Smooth muscle cell (in vitro differentiated cells): ENCODE results near the gene TNFRSF11A. TPM values are rescaled to one million over a fixed set of nuclear protein-coding genes. Genes with fewer than 3 reads are reported as not detected.

Experiments used
- DNase-seq: peaks from one replicate; lab custom pipeline; 2025; ENCODE audit not compliant: unreplicated experiment; lab: John Stamatoyannopoulos, UW
- H2AFZ ChIP-seq: fragments of 200-600 bp; sonication (generic); 2 replicates; pipeline ENCODE4 v1.6.0; 2016; ENCODE audit warnings: antibody characterized with exemption, low read depth, mild to moderate bottlenecking
- H3F3A ChIP-seq: fragments of 200-600 bp; sonication (generic); 2 replicates; pipeline ENCODE4 v1.6.0; 2017; ENCODE audit warnings: antibody characterized with exemption, low read depth
- H3K27ac ChIP-seq: fragments of 200-600 bp; sonication (generic); 2 replicates; pipeline ENCODE4 v1.5.1; 2016; ENCODE audit warnings: low read depth, mild to moderate bottlenecking
- H3K27me3 ChIP-seq: fragments of 200-600 bp; sonication (generic); 2 replicates; pipeline ENCODE4 v1.6.1; 2016; ENCODE audit warnings: low read depth, mild to moderate bottlenecking
- H3K36me3 ChIP-seq: fragments of 200-600 bp; sonication (generic); 2 replicates; pipeline ENCODE4 v1.5.1; 2016; ENCODE audit warnings: low read depth
- H3K4me1 ChIP-seq: fragments of 200-600 bp; sonication (generic); 2 replicates; pipeline ENCODE4 v1.5.1; 2016; ENCODE audit warnings: low read depth
- H3K4me2 ChIP-seq: fragments of 200-600 bp; sonication (generic); 2 replicates; pipeline ENCODE4 v1.6.0; 2016; ENCODE audit warnings: mild to moderate bottlenecking
- H3K4me3 ChIP-seq: fragments of 200-600 bp; sonication (generic); 2 replicates; pipeline ENCODE4 v1.5.1; 2016; ENCODE audit warnings: mild to moderate bottlenecking
- H3K79me2 ChIP-seq: fragments of 200-600 bp; sonication (generic); 2 replicates; pipeline ENCODE4 v1.6.0; 2016; ENCODE audit warnings: low read depth, mild to moderate bottlenecking
- H3K9ac ChIP-seq: fragments of 200-600 bp; sonication (generic); 2 replicates; pipeline ENCODE4 v1.6.0; 2016; ENCODE audit warnings: low read depth
- H3K9me3 ChIP-seq: fragments of 200-600 bp; sonication (generic); replicated peaks from 2 replicates; pipeline ENCODE4 v1.5.1; 2016; ENCODE audit warnings: low read depth
- H4K20me1 ChIP-seq: fragments of 200-600 bp; sonication (generic); 2 replicates; pipeline ENCODE4 v1.6.0; 2016; ENCODE audit warnings: low read depth
- WGBS: methylation state at CpG from one replicate; pipeline ENCODE4 v1.1.7; 2016; ENCODE audit warnings: low lambda C conversion rate; 5-methylcytosine and 5-hydroxymethylcytosine counted together
- polyA plus RNA-seq: library from polyadenylated mRNA; unstranded; fragments of >200 nt; fragmentation: Nextera tagmentation; extraction: Ambion mirVana; gene quantifications from 2 replicates; pipeline ENCODE4 v1.2.1, GENCODE V29; 2016
- total RNA-seq: library from RNA; depleted of rRNA; stranded (reverse); fragments of >200 nt; gene quantifications from 2 replicates; pipeline ENCODE4 v1.2.3, GENCODE V29; 2014
- TF ChIP-seq, protein P1 (sequence below): fragments of 200-600 bp; sonication (generic); IDR thresholded peaks from 2 replicates; pipeline ENCODE4 v1.5.1; 2017; ENCODE audit warnings: borderline replicate concordance, mild to moderate bottlenecking, antibody characterized with exemption; ENCODE audit not compliant: insufficient read depth, poor library complexity, severe bottlenecking

Gene TNFRSF11A
- total and polyA plus RNA-seq, 2 experiments from 2014 or later, result under 0.01 TPM; not detected in 1

DNA sequence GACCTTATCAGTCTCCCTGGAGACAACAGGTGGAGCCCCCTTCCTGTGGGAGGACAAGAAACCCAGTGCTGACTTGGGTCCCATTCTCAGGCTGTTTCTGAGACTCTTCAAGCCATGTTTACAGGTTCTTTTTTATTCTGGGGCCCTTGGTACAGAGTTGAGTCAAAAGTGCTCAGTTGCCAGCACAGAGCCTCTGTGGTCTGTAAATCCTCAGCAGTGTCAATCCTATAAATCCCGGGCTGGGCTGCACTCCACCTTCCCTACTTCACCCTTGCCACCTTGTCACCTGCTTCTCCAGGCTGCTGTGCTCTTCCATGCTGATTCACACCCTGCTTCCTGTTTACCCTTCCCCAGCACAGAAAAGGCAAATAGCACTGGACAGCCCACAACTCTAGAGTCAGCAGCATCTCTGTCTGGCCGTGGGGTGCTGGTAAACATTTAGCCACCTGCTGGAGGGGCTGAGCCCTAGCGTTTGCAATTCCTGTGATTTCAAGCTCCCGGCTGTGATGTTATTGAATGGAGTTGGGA, 74.7 kb downstream of the TNFRSF11A start:
- 53% methylated on average over 4 of the region's 4 CpGs for WGBS
- Histone ChIP-seq H2AFZ (no peak overlapping the region), H3K27ac (no peak overlapping the region), H3F3A (no peaks in the 10 kb centered on the region), H3K9me3 (no peaks in the 10 kb centered on the region), H3K4me3 (no peak overlapping the region), H3K27me3 (peaks cover 58% of the 10 kb centered on the region), H3K4me1 (no peaks in the 10 kb centered on the region), H3K9ac (no peak overlapping the region), H3K36me3 (no peaks in the 10 kb centered on the region), H3K79me2 (no peaks in the 10 kb centered on the region), H4K20me1 (no peaks in the 10 kb centered on the region), H3K4me2 (no peak overlapping the region)
- no peak for DNase-seq
- TF ChIP-seq, protein P1, sequence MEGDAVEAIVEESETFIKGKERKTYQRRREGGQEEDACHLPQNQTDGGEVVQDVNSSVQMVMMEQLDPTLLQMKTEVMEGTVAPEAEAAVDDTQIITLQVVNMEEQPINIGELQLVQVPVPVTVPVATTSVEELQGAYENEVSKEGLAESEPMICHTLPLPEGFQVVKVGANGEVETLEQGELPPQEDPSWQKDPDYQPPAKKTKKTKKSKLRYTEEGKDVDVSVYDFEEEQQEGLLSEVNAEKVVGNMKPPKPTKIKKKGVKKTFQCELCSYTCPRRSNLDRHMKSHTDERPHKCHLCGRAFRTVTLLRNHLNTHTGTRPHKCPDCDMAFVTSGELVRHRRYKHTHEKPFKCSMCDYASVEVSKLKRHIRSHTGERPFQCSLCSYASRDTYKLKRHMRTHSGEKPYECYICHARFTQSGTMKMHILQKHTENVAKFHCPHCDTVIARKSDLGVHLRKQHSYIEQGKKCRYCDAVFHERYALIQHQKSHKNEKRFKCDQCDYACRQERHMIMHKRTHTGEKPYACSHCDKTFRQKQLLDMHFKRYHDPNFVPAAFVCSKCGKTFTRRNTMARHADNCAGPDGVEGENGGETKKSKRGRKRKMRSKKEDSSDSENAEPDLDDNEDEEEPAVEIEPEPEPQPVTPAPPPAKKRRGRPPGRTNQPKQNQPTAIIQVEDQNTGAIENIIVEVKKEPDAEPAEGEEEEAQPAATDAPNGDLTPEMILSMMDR, result no peak

GRCh38 chr18:62400916-62401315, 75.8 kb downstream of the TNFRSF11A start:
- Histone ChIP-seq H2AFZ (no peak overlapping the region), H3K4me1 (no peaks in the 10 kb centered on the region)

GRCh38 chr18:62402342-62402948, 77.3 kb downstream of the TNFRSF11A start:
- no peaks in the 10 kb centered on the region for H3K4me1 ChIP-seq
- no peak for DNase-seq

More at GRCh38 chr18:62400916-62401315, 75.8 kb downstream of the TNFRSF11A start:
- Histone ChIP-seq H3K27me3 (peaks cover 54% of the 10 kb centered on the region), H3K4me2 (no peak overlapping the region), H3K4me3 (no peak overlapping the region), H3K9me3 (no peaks in the 10 kb centered on the region), H4K20me1 (no peaks in the 10 kb centered on the region), H3K36me3 (no peaks in the 10 kb centered on the region), H3K79me2 (no peaks in the 10 kb centered on the region), H3K27ac (no peak overlapping the region), H3K9ac (no peak overlapping the region), H3F3A (no peaks in the 10 kb centered on the region)
- 76% methylated on average over 3 of the region's 3 CpGs for WGBS
- no peak for DNase-seq
- TF ChIP-seq, protein P1, result no peak

More at GRCh38 chr18:62402342-62402948, 77.3 kb downstream of the TNFRSF11A start:
- Histone ChIP-seq H3K4me3 (no peak overlapping the region), H3K9me3 (no peaks in the 10 kb centered on the region), H3K27me3 (peaks cover 52% of the 10 kb centered on the region), H3K36me3 (no peaks in the 10 kb centered on the region), H3K27ac (no peak overlapping the region), H4K20me1 (no peaks in the 10 kb centered on the region), H3K9ac (no peak overlapping the region), H3F3A (no peaks in the 10 kb centered on the region), H2AFZ (no peak overlapping the region), H3K4me2 (no peak overlapping the region), H3K79me2 (no peaks in the 10 kb centered on the region)
- TF ChIP-seq, protein P1, result no peak
- WGBS, result 83% methylated on average over 6 of the region's 6 CpGs
